ENCODE data around the gene LRRC61.
"Not testable (repeated sequence)": the region's sequence is repeated elsewhere in the genome, so short reads cannot be mapped to it uniquely, and the experiment has no call there.

- TF ChIP-seq CTCF, POLR2A (IDR thresholded peaks at IDR 0.05): not testable (repeated sequence)
Observed at GRCh38 chr7:150288816-150289215, 34.3 kb upstream of the LRRC61 start.
